Epithelial cell of prostate (primary cell): ENCODE measurements around the gene CEBPA.
"Not testable (repeated sequence)": the region's sequence is repeated elsewhere in the genome, so short reads cannot be mapped to it uniquely, and the experiment has no call there.

Source experiments
- DNase-seq: peaks from one replicate; pipeline ENCODE4 v3.0.0-alpha.2; 2011; ENCODE audit warnings: low read depth, low spot score
- H3K27ac ChIP-seq: fragments of 450-650 bp; 2 replicates; pipeline ENCODE4 v1.5.1; 2017; ENCODE audit warnings: mild to moderate bottlenecking

CEBPA gene

GRCh38 chr19:33329060-33329459, 26.7 kb upstream of the CEBPA start:
- no peak overlapping the region for H3K27ac ChIP-seq
- no peak for DNase-seq

- DNase-seq = no peak
- no peak overlapping the region for H3K27ac ChIP-seq
These were observed 23.6 kb upstream of the CEBPA start for GRCh38 chr19:33325920-33326319.

- no peak overlapping the region for H3K27ac ChIP-seq
- no peak for DNase-seq
These were observed 22.3 kb upstream of the CEBPA start for GRCh38 chr19:33324628-33325027.

- DNase-seq = no peak
- no peak overlapping the region for H3K27ac ChIP-seq
These were observed 20.9 kb upstream of the CEBPA start for GRCh38 chr19:33323093-33323820.

GRCh38 chr19:33320636-33321035, 18.3 kb upstream of the CEBPA start:
- H3K27ac ChIP-seq = no peak overlapping the region
- DNase-seq = no peak

- H3K27ac ChIP-seq, DNase-seq: not testable (repeated sequence)
These were observed 15.7 kb upstream of the CEBPA start for GRCh38 chr19:33317991-33318390.

GRCh38 chr19:33317517-33317916, 15.2 kb upstream of the CEBPA start:
- DNase-seq = no peak
- H3K27ac ChIP-seq = no peak overlapping the region

- H3K27ac ChIP-seq = no peak overlapping the region
- DNase-seq = no peak
These were observed 14.4 kb upstream of the CEBPA start for GRCh38 chr19:33316541-33317264.

- not testable (repeated sequence) for DNase-seq, H3K27ac ChIP-seq
These were observed 10.5 kb upstream of the CEBPA start for GRCh38 chr19:33312808-33313207.

GRCh38 chr19:33312065-33312464, 9.7 kb upstream of the CEBPA start:
- no peak for DNase-seq
- H3K27ac ChIP-seq = no peak overlapping the region

- DNase-seq = no peak
- no peak overlapping the region for H3K27ac ChIP-seq
These were observed 9.0 kb upstream of the CEBPA start for GRCh38 chr19:33311326-33311682.

- no peak for DNase-seq
- H3K27ac ChIP-seq = no peak overlapping the region
These were observed 8.4 kb upstream of the CEBPA start for GRCh38 chr19:33310606-33311325.

GRCh38 chr19:33309826-33310225, 7.5 kb upstream of the CEBPA start:
- H3K27ac ChIP-seq = no peak overlapping the region
- no peak for DNase-seq

- no peak for DNase-seq
- no peak overlapping the region for H3K27ac ChIP-seq
These were observed 4.8 kb upstream of the CEBPA start for GRCh38 chr19:33306853-33307792.

GRCh38 chr19:33306191-33306590, 3.9 kb upstream of the CEBPA start:
- DNase-seq = no peak

GRCh38 chr19:33304760-33305647, 2.7 kb upstream of the CEBPA start:
- no peak for DNase-seq
- no peak overlapping the region for H3K27ac ChIP-seq

More at GRCh38 chr19:33306191-33306590, 3.9 kb upstream of the CEBPA start:
- H3K27ac ChIP-seq = no peak overlapping the region

- no peak for DNase-seq
These were observed 2.0 kb upstream of the CEBPA start for GRCh38 chr19:33304371-33304759.

GRCh38 chr19:33303791-33304345, 1.5 kb upstream of the CEBPA start:
- DNase-seq = no peak
- H3K27ac ChIP-seq = no peak overlapping the region

More at GRCh38 chr19:33304371-33304759, 2.0 kb upstream of the CEBPA start:
- H3K27ac ChIP-seq = no peak overlapping the region
